ENCODE data around the gene CHMP6.

CHMP6 gene

GRCh38 chr17:80956321-80957190 lies 35.1 kb upstream of the CHMP6 start:
- no peak for DNase-seq (ENCODE audit: low read depth)

GRCh38 chr17:80957461-80957941 lies 34.1 kb upstream of the CHMP6 start:
- no peak for DNase-seq (ENCODE audit: low read depth)

- DNase-seq (ENCODE audit: low read depth) = no peak
Observed at GRCh38 chr17:80959330-80960036, 32.2 kb upstream of the CHMP6 start.

DNA sequence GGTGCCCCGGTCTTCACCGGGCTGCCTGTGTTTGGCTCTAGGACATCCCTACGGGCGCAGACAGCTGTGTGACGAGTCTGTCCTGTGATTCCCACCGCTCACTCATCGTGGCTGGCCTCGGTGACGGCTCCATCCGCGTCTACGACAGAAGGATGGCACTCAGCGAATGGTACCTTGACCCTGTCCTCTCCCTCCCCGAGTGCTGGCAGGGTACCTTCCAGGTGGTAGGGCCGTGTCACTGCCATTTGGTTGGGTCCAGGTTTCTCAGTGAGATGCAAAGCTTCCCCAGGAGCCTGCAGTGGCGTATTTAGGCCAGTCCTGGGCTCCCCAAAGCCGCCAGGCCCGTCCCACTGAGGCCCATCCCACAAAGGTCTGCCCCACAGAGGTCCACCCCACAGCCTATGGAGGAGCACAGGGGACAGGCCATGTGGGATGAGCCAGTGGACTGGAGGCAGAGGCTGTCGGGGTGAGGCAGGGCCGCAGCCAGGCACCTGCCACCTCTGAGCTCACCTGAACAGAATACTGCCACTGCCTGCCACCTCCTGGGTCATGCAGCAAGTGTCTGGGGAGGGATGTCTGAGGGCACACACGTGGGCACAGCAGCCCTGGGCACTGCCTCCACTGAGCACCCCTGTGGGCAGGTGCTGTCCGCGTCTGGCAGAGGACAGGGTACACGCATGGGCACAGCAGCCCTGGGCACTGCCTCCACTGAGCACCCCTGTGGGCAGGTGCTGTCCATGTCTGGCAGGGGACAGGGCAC lies 31.4 kb upstream of the CHMP6 start:
- no peak for DNase-seq (ENCODE audit: low read depth)

DNA sequence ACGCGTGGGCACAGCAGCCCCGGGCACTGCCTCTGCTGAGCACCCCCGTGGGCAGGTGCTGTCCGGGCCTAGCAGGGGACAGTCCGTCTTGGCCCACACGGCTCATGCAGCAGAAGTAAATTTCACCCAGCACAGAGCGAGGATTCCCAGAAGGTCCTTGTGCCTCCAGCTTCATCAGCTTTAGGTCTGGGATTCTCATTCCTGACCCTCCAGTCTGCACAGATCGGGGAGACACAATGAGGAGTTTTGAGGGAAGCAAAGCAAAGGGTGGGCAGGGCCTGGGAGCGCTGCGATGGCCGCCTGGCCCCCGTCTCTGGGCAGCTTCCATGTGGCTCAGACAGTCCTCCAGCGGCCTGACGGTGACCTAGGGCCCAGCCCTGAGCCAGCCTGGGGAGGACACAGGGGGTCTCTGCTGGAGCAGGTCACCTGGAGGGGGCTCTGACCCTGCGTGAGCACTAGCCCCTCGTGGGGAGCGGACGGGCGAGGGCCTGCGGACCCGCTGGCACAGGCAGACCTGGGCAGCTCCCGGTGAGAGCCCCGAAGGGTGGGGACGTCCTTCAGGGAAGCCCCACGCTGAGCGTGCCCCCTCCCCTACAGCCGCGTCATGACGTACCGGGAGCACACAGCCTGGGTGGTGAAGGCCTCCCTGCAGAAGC lies 30.7 kb upstream of the CHMP6 start:
- DNase-seq (ENCODE audit: low read depth) = no peak

DNA sequence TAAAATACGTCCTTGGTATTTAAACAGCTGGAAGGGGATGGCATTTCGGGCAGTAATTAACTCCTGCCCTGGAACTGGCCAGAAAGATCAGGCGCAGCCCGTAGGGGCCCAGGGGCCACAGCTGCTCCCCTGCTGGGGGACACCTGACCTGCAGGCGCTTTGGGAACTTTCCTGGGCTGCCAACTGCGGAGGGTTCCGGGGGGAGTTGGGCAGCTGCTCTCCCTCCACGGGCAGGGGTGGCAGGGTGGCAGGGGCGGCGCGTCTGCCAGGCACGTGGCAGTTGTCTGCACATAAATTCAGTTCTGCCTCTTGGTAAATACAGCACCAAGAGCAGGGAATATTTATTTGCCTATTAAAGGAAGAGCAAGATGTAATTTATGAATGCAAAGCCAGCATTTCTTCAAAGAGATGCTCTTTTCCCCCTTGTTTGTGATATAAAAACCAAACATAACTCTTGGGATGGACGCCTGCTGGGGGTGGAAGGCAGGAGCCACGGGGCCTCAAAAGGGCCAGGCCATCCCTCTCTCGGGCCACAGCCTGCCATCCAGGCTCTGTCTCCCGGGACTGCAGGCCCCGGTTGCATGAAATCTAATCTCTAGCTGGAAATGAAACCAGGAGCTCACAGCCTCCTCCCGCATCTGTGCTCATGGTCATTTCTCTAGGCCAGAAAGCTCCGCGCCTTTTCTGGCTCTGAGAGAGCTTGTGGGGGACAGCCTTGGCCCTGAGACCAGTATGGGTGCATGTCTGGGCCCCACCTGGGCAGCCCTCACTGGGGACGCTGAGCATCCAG lies 29.9 kb upstream of the CHMP6 start:
- DNase-seq (ENCODE audit: low read depth) = no peak

GRCh38 chr17:80962356-80963329 lies 29.0 kb upstream of the CHMP6 start:
- no peak for DNase-seq (ENCODE audit: low read depth)

GRCh38 chr17:80963812-80964543 lies 27.7 kb upstream of the CHMP6 start:
- DNase-seq (ENCODE audit: low read depth) = no peak

- no peak for DNase-seq (ENCODE audit: low read depth)
Observed at GRCh38 chr17:80964544-80964856, 27.1 kb upstream of the CHMP6 start.

- no peak for DNase-seq (ENCODE audit: low read depth)
Observed at GRCh38 chr17:80964859-80965580, 26.6 kb upstream of the CHMP6 start.

- DNase-seq (ENCODE audit: low read depth) = no peak
Observed at GRCh38 chr17:80965606-80966005, 26.0 kb upstream of the CHMP6 start.

GRCh38 chr17:80967404-80967872 lies 24.2 kb upstream of the CHMP6 start:
- DNase-seq (ENCODE audit: low read depth) = no peak

GRCh38 chr17:80968602-80969029 lies 23.0 kb upstream of the CHMP6 start:
- no peak for DNase-seq (ENCODE audit: low read depth)

- no peak for DNase-seq (ENCODE audit: low read depth)
Observed at GRCh38 chr17:80969030-80969673, 22.5 kb upstream of the CHMP6 start.

- no peak for DNase-seq (ENCODE audit: low read depth)
Observed at GRCh38 chr17:80969674-80970043, 22.0 kb upstream of the CHMP6 start.

- DNase-seq (ENCODE audit: low read depth) = no peak
Observed at GRCh38 chr17:80970044-80970761, 21.4 kb upstream of the CHMP6 start.
